SK-N-MC (cell line): ENCODE data around the gene KRT79.

Source experiments
- EZH2 ChIP-seq: fragments of 200-600 bp; sonication (generic); IDR thresholded peaks from one replicate; pipeline ENCODE4 v1.6.1; 2017; ENCODE audit warnings: antibody characterized with exemption
- FOXP2 ChIP-seq: optimal IDR thresholded peaks from 2 replicates; pipeline ENCODE3; 2011; ENCODE audit warnings: mild to moderate bottlenecking, moderate library complexity; ENCODE audit not compliant: insufficient read depth; ENCODE audit errors: extremely low read length, control extremely low read depth
- POLR2AphosphoS5 ChIP-seq: IDR thresholded peaks from 2 replicates; pipeline ENCODE4 v1.6.1; 2012; ENCODE audit warnings: mild to moderate bottlenecking, low read depth, low read length, borderline replicate concordance

DNA sequence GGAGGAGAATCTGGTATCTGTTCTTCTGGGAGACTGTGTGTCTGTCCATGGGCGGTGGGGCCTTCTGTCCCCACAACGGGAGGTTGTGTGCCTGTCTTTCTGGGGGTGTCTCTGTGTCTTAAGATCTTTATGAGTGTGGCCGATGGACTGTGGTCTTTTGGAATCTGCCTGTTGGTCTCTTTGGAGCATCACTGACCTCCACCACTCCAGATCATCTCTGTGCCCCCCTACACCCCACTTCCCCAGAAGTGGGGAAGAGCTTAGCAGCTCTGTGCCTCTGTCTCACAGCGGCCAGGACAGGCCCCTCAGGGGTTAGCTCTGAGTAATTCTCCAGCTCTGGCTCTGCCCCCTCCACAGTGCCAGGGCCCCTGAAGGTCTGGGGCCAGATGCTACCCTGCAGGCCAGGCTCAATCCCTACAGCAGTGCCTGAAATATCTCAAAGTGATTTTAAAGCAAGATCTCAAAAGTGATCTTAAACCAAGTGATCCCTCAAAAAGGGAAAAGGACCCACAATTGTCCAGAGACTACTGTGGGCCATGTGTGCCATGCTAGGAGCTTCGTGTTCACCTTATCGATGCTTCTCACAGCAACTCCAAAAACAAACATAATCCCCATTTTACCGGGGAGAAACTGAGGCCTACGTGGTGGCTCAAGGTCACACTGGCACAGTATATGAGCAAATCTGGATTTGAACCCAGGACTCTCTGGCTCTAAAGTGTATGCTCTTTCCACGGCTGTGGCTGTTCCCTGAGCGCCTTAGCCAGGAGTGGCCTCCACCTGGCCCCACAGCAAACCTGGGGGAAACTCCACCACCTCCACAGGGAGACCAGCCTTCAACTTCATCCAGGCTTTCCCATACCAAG, 40.7 kb upstream of the KRT79 start:
- TF ChIP-seq POLR2AphosphoS5 (no peak), EZH2 (no peak), FOXP2 (no peak)
